GM20431 (cell line): ENCODE results near the gene HOXA6.

Experiments used
- in situ Hi-C: fragments of 300-500 bp; cut with MseI, MboI; formaldehyde crosslinking; loops from one replicate; pipeline ENCODE4 v1.15.0; 2020; ENCODE audit warnings: low sequenced_read_pairs; ENCODE audit not compliant: unreplicated experiment

HOXA6 gene

GRCh38 chr7:27147199-27148030 is at the start of gene HOXA6:
TSS of gene HOXA6 (minus strand) at chr7:27147774. CDS start at chr7:27147749, 25 bp downstream.
- in situ Hi-C loops: no loop called here

- in situ Hi-C loops: no loop called here
These were observed 48.8 kb upstream of the HOXA6 start for GRCh38 chr7:27196287-27196767.

- in situ Hi-C loops: no loop called here
These were observed 47.3 kb upstream of the HOXA6 start for GRCh38 chr7:27194686-27195379.

GRCh38 chr7:27194002-27194352 is 46.4 kb upstream of the HOXA6 start:
- in situ Hi-C loops: no loop called here

- in situ Hi-C loops: no loop called here
These were observed 45.9 kb upstream of the HOXA6 start for GRCh38 chr7:27193335-27194001.

- in situ Hi-C loops: no loop called here
These were observed 45.2 kb upstream of the HOXA6 start for GRCh38 chr7:27192546-27193334.

- in situ Hi-C loops: no loop called here
These were observed 44.4 kb upstream of the HOXA6 start for GRCh38 chr7:27191833-27192545.

- in situ Hi-C loops: no loop called here
These were observed 43.7 kb upstream of the HOXA6 start for GRCh38 chr7:27191161-27191731.

- in situ Hi-C loops: no loop called here
These were observed 42.6 kb upstream of the HOXA6 start for GRCh38 chr7:27189997-27190748.

- in situ Hi-C loops: no loop called here
These were observed 41.9 kb upstream of the HOXA6 start for GRCh38 chr7:27189295-27189996.

GRCh38 chr7:27188386-27189294 is 41.1 kb upstream of the HOXA6 start:
- in situ Hi-C loops: no loop called here

GRCh38 chr7:27187475-27188385 is 40.2 kb upstream of the HOXA6 start:
- in situ Hi-C loops: no loop called here

- in situ Hi-C loops: no loop called here
These were observed 39.3 kb upstream of the HOXA6 start for GRCh38 chr7:27186668-27187474.

GRCh38 chr7:27185854-27186667 is 38.5 kb upstream of the HOXA6 start:
- in situ Hi-C loops: no loop called here
